Esophagus mucosa (tissue), 1 donor: Measurements from ENCODE around the gene IL1RAPL1. TPM values are rescaled to one million over a fixed set of nuclear protein-coding genes. Genes with fewer than 3 reads are reported as not detected.
"Not testable (repeated sequence)": the region's sequence is repeated elsewhere in the genome, so short reads cannot be mapped to it uniquely, and the experiment has no call there.

ENCODE experiments used
- ATAC-seq: fragments of 200-7000 bp; cut with Tn5 transposase; one replicate; pipeline ENCODE4 v1.9.1; 2020
- total RNA-seq: library from RNA; stranded (reverse); gene quantifications from one replicate; pipeline ENCODE4 v1.2.4, GENCODE V29; 2023
- donor health status: DM: yes; HTN: yes; CAD: no.

The IL1RAPL1 gene
- total RNA-seq, 1 donor from 2014 or later, result 0.12 TPM

DNA sequence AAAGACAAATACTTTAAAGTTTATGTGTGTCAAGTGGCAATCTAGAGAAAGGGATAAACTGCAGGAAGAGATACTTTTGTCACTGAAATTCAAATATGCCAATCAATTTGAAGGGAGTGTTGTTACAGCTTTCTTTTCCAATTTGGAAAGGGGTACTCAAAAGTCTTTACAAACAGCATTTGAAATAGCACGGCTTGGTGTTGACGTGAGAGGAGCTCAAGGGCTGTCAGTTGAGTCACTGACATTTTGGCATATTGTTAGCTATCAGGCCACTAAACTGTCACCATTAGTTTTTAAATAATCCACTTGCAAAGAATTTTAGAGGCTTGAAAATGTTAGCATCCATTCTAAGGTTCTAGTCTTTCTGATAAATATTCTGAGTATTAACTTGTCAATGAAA, 698.4 kb downstream of the IL1RAPL1 start:
- ATAC-seq, result no peak

DNA sequence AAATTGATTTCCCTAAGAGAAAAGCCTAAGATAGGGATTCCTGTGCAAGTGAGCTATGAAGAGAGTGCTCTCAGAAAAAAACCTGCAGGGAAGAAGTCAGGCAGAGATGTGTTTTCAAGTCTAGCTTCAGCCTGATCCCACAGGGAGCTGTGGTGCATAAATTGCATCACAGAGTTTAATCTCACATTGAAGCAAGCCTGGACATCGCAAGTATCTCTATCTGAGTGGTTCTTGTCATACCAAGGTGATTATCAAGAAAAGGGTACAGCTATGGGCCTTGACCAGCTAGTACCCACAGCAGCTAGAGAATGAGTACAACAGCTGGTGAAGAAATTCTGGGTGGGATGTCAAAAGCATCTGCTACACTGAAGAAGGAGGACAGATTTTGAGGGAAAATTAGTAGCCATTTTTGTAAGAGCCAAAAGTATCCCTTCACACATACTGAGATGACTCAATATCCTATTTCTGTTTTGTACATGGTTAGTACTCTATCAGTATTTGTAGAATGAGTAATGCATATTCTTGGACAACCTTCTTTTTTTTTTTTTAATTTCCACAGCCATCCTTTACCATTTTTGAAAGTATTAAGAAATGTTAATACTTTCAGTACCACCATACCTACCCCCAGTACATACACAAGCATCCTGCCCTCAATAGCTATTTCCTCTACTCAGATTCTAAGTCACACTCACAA, 708.9 kb downstream of the IL1RAPL1 start:
- ATAC-seq, result no peak

DNA sequence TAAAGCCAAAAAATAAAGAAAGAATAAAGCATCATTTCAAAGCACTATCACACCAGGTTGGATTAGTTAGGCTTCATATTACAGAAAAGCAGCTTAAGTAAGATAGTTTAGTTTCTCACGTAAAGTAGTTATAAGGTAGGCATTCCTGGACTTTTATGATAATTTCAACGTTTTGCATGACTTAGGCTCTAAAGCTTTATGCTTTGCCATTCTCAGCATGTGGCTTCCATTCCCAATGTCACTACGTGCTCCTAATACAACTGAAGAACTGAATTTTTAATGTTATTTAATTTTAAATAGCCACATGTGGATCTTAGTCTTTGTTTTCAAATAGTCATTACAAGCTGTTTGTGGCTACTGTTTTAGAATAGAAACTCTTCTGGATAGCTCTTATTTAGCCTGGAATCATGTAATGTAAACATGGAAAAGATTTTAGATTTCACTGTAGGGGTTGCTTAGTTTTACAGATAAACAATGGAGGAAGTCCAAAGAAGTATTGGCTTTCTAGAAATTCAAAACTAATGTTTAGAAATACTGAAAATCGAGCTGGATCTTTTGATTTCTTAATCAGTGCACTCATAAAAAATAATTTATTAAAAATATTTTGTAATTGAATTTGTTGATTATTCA, 710.0 kb downstream of the IL1RAPL1 start:
- ATAC-seq, result no peak

DNA sequence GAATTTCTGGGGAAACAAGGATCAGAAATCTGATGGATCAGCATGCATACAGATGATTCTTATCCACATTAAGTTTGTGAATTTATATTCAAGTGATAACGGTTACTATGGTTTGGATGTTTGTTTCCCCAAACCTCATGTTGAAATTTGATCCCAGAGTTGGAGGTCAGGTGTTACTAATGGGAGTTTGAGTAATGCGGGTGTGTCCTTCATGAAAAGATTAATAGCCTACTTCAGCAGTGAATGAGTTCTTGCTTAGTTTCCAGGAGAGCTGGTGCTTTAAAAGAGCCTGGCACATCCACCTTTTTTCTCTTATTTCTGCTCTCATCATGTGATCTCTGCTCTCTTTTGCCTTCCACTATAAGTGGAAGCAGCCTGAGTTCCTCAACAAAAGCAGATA, 712.4 kb downstream of the IL1RAPL1 start:
- peak; percentile 28 for ATAC-seq

DNA sequence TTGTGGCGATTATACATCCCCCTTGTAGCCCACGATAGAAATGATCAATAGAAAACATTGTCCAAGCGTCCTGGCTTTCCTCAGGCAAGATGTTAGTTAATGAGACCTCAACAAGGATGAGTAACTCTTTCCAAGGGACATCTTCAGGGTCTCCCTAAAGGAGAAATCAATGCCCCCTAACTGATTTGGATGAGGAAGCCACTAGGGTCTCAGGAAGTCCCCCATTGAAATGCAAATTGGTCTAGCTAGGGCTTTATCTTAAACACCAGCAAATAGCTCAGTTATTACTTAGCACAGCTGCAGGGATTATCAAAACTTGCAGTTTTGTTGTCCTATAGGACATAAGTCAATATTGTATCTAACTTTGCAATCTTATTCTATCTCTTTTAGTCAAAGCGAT, 721.5 kb downstream of the IL1RAPL1 start:
- ATAC-seq, result no peak

DNA sequence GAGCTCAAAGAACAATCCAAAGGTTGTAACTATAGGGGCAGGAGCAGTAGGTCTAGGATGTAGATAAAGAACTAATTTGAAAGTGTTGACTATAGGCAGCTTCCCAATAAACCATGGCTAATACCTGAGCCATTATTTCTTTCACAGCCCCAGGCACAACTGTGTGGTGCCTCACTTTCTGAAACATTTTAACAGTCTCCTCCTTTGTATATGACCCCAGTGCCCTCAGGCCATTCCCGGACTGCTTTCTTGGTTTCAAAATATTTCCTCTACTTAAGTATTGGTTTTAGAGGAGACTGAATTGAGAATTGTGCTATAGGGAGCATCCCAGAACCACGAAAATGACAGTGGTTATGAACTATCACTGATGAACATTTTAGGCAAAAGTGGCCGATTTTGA, 728.7 kb downstream of the IL1RAPL1 start:
- ATAC-seq, result no peak

DNA sequence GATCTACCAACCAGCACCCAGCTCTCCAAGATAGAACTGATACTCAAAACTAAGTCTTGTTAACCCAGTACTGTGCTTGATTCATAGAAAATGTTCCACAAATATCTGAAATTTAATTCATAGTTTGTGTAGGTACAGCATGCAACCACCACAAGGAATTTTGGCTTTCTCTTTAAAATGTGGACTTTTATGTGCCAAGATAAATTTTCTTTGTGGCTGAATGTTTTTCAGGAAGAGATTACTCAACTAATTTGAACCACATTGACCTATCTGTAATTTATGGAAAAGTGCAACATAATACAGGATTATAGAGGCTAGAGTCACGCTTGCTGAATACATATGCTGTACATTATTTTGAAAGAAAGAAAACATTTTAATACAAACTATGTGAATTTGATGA, 730.8 kb downstream of the IL1RAPL1 start:
- no peak for ATAC-seq

DNA sequence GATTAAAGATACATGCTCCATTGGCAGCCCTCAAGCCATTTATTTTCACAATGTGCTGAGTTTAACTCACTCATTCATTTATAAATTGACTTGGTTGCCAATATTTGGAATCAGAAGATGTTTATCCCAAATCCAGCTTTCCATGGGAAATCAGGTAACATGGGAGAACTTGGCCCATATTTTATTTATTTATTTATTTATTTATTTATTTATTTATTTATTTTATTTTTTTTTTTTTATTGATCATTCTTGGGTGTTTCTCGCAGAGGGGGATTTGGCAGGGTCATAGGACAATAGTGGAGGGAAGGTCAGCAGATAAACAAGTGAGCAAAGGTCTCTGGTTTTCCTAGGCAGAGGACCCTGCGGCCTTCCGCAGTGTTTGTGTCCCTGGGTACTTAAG, 745.2 kb downstream of the IL1RAPL1 start:
- not testable (repeated sequence) for ATAC-seq

DNA sequence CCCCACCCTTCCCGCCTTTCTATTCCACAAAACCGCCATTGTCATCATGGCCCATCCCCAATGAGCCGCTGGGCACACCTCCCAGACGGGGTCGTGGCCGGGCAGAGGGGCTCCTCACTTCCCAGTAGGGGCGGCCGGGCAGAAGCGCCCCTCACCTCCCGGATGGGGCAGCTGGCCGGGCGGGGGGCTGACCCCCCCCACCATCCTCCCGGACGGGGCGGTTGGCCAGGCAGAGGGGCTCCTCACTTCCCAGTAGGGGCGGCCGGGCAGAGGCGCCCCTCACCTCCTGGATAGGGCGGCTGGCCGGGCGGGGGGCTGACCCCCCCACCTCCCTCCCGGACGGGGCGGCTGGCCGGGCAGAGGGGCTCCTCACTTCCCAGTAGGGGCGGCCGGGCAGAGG, 745.8 kb downstream of the IL1RAPL1 start:
- not testable (repeated sequence) for ATAC-seq

DNA sequence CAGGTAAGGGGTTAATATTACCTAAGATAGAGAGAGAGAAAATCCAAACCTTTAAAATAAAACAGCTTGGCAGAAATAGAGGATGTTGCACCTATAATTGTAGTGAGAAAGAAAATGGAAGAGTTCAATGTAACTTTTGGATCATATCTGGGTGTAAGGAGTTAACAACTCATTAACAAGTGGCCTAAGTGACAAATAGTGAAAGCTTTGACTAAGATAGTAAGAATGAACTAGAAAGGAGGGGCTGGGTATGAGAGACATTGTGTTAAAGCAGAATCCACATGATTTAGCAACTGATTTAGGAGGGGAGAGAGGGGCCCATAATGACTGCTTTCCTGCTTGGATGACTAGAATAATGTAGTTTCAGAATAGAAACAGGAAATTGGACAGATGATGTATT, 761.0 kb downstream of the IL1RAPL1 start:
- ATAC-seq, result no peak

DNA sequence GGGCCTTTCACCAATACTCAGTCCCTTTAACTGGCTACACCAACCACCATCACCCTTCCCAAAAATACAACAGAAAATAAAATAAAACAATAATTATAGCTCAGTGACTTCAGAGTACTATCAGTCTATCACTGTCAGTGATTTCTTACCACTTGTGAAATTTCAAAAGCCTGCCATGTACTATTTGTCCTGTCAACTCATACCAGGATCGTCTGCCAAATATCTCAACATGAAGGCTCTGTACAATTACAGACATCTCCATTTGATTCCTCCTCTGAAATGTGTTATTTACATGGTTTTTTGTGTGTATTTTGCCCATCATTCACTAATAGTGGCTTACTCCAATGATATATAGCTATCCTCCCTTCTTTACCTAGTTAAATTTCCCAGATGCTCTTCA, 772.0 kb downstream of the IL1RAPL1 start:
- no peak for ATAC-seq

DNA sequence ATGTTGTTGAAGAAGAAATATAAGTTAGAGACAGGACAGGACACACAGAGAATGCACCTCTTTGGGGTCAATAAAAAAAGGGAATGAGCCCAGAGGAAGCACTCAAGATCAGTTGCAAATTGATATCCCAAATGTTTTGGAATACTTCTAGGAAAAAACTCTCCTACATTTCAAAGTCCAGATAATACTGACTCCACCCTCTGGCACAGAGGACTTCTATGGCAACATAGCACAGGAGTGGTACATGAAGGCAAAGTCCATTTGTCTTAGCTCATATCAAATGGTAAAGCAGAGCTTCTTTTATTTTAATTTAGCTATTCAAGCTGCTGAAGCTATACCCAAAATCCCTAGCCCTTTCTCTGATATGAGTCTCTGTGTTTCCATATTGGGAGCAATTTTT, 787.5 kb downstream of the IL1RAPL1 start:
- ATAC-seq, result not testable (repeated sequence)

DNA sequence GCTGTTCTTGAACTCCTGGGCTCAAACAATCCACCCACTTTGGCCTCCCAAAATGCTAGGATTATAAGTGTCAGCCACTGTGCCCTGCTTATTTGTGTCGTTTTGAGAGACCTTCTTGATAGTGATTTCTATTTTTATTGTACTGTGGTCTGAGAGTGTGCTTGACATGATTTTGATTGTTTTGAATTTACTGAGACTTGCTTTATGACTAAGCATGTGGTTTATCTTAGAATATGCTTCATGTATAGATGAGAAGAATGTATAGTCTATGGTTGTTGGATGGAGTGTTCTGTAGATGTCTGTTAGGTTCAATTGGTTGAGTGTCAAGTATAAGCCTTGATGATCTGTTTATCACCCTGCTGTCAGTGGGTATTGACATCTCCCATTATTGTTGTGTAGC, 789.3 kb downstream of the IL1RAPL1 start:
- no peak for ATAC-seq

DNA sequence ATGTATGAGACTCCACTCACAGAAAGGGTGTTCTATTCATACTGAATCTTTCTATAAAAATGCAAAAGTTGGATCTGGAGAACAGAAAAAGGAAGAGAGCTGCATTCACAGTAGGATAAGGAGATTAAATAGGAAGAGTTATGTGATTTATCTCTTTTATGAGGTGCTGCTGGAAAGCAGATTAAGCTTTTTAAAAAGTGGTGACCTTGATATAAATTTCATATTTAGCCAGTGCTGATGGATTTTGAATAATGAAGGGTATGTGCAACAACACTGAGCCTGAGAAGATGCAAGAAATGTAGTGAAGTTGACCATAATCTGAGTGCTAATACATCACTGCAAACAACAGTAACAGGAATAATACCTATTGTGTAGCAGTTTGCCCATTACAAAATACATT, 795.6 kb downstream of the IL1RAPL1 start:
- ATAC-seq, result no peak

DNA sequence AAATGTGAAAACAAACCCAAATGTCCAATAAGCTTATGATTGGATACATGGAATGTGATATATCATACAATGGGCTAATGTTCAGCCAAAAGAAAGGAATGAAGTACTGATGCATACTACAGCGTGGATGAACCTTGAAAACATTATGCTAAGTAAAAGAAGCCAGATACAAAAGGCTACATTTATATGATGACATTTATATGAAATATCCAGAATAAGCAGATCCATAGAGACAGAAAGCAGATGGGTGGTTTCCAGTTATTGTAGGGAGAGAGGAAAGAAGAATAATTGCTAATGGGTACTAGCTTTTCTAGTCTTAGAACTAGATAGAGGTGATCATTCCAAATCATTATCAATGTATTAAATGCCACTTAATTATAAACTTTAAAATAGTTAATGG, 801.3 kb downstream of the IL1RAPL1 start:
- ATAC-seq, result no peak

DNA sequence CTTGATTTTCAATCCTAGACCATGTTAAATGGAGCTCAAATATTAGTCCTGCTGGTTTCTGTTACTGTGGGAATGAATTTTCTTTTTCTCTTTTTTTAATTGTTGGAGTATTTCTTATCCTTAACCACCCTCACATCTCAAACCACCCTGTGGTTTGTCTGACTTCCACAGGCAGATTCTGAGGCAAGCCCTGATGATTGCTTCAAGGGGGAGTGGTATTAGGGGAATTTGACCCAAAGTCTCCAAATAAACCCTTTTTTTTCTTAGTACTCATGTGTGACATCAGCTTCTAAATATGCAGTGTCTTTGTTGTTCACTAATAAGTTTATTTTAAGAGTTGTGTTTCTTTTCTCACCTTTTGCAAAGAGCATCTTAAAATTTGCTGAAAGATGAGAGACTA, 810.3 kb downstream of the IL1RAPL1 start:
- no peak for ATAC-seq

DNA sequence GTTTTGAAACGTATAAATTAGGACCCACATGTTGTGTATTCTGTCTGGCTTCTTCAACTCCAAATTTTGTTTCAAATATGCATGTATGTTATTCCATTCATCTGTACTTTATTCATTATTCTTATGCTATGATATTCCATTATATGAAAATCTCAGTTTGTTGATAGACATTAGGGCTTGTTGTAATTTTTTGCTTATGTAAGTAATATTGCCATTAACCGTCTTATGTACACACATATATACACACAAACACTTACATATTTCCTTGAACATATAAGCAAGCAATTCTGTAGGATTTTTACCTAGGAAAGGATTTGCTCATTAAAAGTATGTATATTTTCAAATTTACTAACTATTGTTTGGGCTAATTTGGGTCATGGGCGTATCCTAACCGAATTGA, 820.1 kb downstream of the IL1RAPL1 start:
- no peak for ATAC-seq

DNA sequence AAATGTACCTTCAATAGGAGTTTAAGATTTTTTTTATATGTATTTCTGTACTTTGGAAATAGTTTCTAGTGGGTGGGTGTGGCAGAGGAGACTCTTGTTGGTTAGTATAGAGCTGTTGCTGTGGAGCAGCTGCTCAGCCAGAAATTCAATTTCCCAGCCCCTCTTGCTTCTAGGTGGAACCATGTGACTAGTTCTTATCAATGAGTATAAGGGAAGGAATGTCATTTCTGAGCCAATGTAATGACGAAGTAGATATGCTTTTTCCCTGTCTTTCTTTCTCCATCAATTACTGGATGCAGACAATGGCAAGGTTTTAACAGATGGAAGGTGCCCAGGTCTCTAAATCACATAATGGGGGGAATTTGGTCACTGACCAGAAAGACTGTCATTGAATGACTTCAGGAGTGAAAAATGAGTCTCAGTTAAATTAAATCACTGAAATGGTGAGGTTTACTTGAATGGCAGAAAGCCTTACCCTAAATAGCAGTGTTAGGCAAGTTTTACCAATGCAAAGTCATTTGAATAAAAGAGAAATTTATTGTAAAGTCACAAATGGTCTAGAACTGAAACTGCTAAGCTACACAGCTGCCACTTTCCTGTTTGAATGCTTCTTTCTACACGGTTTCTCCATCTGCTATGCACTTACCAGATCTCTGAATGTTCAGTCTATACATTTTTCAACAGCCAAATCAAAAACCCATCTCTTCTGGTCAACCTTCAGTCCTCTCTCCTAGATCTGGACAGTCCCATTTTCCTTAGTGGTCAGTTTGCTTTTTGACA, 832.7 kb downstream of the IL1RAPL1 start:
- ATAC-seq, result no peak

DNA sequence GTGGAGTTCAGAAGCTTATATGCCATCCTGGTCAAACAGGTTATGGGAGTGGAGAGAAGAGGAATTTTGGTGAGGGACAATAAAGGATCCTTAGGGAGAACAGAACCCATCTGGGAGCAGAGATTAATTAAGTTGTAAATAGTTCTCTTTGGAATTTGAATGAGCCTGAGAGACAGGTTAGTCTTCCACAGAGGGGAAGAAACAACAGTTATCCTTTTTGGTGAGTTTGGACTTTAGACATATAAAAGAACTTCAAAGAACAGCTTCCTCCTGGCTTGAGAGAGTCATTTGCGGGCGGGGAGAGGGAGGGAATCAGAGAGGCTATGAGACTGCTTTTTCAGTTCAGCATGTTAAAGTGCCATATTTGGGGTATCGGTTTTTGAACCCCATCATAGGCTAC, 834.8 kb downstream of the IL1RAPL1 start:
- ATAC-seq, result no peak

DNA sequence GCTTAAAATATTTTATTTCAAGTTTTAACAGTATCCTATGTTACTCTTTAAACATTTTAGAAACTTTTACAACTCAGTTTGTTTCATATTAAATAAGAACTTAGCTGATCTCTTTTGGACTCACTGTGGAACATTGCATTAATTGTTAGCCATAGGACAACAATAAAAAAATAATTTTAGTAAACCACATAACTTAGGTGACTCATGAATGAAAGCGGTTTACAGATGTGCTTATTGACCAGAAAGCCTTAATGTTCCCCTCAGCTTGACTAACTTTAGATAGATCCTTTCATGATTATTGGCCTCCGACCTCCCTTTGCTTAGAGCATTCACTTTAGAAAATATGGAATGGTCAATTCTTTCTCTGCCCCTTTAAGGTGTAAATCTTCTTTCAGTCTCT, 844.6 kb downstream of the IL1RAPL1 start:
- ATAC-seq, result no peak

DNA sequence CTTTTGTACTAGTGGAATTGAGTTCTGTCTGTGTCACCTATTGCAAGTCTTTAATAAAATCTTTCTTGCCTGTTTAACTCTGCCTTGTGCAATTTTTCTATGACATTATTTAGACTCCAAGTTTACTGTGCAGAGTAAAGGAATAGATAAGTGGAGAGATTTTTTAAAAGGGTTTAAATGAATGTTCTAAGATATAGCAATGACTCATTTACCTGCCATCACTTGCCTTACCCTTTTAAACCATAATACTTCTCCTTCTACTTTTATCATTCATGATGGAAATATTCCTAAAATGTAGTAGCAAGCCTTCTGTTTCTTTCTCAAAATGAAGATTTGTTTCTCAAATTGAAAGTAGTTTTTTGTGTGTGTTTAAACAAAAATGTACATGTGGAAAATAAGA, 845.3 kb downstream of the IL1RAPL1 start:
- ATAC-seq, result no peak

DNA sequence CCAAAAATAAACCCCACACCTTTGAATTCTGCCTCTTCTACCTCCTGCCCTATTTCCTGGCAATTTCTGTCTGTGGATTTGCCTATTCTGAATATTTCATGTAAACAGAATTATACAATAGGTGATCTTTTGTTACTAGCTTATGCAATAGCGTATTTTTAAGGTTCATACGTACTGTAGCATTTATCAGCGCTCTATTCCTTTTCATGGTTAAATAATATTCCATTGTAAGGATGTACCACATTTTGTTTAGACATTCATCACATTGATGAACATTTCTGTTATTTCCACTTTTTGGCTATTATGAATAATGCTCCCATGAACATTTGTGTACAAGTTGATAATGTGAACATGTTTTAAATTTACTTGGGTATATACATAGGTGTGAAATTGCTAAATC, 847.7 kb downstream of the IL1RAPL1 start:
- no peak for ATAC-seq

DNA sequence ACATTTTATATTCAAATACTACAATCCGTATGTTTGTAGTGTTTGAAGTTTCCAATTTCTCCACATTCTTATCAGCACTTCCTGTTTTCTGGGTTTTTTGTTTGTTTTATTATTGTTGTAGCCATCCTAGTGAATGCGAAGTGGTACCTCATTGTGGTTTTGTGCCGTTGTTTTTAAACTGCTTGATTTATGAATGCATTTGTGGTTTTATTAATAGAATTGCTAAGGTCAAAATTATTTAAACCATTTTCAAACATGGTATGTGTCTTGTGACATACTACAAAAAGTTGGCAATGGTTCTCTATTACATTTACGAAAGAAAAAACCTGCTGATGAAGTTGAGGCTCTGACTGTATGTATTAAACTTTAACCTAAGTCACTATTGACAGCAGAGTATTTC, 848.1 kb downstream of the IL1RAPL1 start:
- ATAC-seq, result no peak

DNA sequence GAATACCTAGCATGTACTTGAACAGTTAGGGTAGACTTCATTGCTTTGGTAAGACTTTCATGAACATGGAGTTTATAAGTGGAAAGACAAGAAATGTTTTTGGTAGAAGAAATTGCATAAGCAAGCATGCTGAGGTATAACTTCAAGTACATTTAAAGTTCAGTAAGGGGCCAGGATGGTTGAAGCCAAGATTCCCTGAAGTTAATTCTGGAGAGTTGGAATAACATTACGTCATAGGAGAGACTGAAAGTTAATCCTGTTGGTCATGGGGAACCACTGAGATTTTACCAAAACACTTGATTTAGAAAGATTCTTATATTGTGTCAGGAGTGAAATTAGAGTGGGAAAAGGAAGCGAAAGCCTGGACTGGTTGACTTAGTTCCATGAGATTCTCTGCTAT, 860.6 kb downstream of the IL1RAPL1 start:
- no peak for ATAC-seq
